Dedifferentiated amniotic fluid mesenchymal stem cell (primary cell): ENCODE measurements around the gene INSYN2B.

Source experiments
- DNase-seq: peaks from one replicate; pipeline ENCODE4 v3.0.0-alpha.2; 2016; ENCODE audit errors: extremely low spot score

The INSYN2B gene

DNA sequence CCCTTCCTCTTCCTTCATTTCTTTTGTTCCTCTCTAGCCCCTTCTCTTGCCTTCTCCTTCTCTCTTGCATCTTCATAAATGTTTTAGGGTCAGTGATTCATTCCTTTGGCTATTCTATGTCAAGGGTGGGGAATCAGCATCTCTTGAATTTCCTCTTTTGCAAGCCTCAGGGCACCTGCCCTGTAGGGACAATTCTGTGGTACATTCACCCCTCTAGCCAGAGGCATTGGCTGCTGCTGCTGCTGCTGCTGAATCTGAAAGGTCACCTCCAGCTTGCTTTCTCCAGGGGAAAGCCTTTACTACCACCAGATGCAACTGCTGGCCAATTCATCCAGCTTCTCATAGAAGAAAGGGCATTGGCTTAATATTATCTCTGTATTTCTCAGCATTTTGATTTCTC, 87.3 kb downstream of the INSYN2B start:
- no peak for DNase-seq

DNA sequence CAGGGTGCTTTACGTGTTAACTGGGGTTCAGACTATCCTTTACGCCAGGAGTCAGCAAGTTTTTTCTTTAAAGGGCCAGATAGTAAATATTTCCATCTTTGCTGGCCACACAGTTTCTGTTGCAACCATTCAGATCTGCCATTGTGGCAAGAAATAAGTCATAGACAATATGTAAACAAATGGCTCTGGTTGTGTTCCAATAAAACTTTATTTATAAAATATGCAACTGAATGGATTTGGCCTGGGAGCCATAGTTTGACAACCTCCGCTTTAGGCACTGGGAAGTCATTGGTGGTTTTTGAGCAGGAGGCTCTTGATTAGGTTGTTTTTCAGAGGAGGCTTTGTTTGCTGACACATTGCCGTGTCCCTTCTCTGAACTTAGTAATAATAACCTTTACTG, 90.7 kb downstream of the INSYN2B start:
- DNase-seq: no peak

DNA sequence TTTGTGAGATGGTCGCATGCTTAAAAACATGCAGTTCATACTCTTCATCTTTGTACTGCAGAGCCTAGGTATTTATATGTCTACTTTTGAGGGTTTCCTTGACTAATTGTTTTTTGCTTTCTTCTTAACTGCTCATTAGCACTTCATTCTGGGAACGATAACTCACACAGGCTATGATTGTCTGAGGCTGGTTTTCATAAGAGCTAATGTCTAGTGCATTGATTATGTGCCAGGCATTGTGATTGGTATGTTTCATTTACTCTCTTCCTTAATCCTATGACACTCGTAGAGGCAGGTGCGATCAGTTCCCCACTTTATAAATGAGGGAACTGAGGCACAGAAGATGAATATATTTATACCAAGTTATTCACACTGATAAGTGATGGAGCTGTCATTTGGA, 93.6 kb downstream of the INSYN2B start:
- DNase-seq: no peak

DNA sequence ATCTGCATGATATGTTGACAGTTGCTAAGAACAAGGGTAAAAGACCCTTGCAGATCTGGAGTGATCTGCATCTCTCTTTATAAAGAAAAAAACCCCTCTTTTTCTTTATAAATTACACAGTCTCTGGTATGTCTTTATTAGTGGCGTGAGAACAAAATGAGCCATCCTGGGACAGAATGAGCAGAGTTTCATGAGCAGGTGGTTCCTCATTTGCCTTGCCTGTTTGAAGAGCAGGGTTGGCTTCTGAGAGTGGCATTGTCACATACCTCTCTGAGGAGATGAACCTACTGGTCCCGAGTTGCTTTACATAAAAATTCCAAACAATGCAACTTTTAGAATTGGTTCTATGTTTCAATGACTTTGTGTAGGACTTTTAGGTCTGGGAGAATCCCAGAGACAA, 94.3 kb downstream of the INSYN2B start:
- DNase-seq: no peak

DNA sequence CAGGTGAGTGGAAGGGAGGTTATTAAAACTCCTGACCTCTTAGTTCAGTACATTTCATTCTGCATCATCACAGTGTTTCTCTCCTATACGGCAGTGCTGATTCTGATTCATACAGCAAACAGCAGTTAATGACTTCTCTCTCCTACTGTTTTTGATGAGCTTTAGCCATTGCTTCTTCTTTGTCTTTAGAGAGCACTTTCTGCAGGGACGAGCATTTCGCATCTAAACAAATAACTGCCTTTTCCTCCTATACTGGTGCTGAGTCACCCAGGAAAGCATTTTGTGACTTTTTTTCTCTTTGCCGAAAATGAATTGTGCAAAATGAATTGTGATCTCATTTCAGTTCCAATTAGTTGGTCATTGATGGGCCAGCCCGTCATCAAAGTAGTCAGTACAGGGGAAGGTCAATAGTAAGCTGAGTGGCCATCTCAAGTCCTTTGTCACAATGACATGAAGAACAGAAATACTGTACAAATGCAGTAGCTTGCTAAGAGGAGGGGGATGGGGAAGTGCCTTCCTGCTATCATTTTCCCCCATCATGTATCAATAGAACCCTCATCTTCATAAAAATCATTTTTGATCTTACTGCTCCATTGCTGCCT, 98.5 kb downstream of the INSYN2B start:
- no peak for DNase-seq

DNA sequence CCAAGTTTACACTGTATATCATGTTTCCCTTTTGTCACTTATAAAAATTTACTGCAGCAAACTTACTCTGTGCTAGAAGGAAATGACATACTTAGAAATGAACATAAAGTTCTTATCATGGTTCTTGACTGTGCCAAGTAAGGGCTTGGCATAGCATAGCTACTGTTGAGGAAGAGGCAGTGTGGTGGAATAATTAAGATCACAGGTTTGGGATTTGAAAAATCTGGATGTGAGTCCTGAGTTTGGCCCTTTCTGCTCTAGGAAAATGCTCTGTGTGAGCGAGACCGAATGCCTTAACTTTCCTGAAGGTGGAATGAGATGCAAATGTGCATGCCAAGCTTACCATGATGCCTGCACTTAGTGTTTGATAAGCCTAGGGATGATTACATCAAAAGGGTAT, 99.5 kb downstream of the INSYN2B start:
- no peak for DNase-seq

DNA sequence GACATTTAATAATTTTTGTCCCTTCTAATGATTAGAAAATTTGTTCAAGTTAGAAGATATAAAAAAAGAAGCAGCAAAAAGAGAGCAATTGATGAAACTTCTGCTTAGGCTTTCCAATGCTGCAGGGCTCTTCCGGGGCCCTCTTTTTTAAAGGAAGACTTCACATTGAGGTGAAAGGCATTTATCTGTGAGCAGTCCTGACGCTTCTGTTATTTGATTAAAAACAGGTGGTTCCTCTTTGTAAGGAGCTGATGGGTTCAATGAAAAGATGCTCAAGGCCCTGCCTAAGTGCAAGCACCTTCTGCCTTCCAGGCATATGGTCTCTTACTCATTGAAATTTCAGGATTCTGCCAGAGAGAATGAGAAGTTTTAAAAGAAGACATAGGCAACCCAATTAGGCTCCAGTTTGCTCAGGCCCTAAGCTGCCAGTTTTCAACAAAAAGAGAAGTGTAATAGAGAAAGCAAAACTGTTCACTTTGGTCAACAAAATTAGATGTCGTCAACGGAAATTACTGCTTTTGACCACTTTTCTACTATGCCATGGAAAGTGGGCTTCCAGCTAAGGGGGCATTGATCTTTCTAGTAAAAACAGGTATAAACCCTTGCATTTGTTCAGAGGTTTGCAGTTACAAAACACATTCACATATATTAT, 100.2 kb downstream of the INSYN2B start:
- no peak for DNase-seq

DNA sequence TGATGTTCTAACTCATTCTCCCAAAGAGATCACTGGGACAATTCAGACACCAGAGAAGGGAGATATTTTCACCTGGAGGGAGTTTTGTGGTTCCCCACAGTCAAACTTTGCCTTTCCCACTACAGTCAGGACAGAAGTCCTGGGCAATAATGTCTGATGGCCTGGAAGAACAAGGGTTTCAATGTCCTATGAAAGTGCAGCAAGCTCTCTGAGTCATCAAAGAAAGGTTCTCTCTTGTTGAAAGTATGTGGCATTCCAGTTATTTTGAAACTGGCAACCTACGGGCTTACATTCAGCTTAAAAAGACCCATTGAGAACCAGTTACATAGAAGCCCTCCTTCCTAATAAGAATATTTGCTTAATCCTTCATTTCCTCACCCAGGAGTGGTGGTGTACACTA, 103.9 kb downstream of the INSYN2B start:
- DNase-seq: no peak

DNA sequence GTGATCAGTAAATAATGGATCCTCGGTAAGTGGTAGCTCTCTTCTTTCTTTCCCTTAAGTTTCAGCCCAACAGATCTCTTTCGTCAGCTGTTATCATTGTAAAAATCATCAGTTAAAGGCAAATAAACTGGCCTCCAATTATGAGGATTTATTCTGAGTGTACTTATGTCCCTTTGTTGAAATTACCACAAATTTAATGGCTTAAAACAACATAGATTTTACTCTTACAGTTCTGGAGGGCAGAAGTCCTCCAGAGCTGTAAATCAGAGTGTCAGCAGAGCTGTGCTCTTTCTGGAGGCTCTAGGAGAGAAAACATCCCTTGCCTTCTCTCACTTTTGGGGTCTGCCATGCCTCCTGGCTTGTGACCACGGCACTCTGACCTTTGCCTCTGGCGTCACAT, 104.6 kb downstream of the INSYN2B start:
- no peak for DNase-seq

DNA sequence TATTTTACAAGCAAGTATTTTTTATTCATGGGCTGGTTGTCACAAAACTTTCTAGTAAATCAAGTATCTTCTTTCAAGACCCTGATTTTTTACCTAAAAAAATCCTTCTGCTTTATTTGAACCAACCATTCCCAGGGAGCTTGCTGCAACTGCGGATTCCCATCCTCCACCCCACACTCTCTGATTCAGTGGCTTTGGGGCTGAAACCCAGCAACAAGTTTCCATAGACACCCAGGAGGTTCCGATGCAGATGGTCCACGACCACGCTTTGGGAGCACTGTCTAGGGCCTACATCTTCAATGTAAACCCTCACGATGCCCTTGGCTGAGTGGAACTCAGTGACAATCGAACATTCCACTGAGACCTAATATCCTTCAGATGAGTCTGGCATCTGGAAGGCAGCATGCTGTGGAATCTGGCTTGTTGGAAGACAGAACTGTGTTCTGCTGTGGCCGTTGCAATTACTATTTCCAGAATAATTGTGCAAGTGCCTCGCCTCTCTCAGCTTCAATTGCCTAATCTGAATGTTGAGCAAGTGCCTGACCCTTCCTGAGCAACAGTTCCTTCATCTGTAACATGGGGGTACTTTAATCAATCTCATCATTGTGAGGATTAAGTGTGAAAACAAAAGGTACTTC, 105.1 kb downstream of the INSYN2B start:
- no peak for DNase-seq

DNA sequence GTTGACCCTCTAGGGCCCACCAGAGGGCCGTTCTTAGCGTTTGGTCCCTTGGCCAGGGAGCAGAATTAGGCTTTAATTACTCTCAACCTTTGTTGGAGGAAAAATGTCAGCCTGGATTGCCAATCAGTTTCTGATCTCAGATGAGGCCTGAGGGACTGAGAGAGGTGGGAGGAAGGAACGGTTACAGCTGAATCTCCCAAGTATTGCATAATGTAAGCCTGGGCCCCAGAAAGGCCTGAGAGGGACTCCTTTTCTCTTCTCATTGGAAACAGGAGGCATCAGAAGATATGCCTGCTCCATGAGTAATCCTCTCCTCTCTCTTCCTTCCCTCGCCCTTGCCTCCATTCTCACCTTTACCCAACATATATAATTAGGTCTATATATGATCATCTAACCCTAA, 105.7 kb downstream of the INSYN2B start:
- DNase-seq: no peak

DNA sequence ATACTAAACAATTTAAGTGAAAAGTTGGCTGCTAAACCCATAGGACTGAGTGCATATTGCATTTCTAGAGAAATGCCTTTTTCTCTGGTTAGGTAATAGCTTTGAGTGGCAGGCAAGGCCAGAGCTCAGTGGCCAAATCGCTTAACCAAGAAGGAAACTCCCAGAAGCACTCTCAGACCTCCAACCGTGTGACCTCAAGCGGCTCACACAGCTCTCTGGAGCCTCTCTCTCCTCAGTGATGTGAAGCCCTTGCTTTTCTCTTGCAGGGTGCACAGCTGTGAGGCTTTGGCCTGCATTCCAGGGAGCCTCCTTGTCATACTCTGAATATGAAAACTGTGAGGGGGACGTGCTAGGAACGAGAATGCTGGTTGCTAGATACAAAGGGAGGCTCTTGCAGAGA, 106.7 kb downstream of the INSYN2B start:
- no peak for DNase-seq

DNA sequence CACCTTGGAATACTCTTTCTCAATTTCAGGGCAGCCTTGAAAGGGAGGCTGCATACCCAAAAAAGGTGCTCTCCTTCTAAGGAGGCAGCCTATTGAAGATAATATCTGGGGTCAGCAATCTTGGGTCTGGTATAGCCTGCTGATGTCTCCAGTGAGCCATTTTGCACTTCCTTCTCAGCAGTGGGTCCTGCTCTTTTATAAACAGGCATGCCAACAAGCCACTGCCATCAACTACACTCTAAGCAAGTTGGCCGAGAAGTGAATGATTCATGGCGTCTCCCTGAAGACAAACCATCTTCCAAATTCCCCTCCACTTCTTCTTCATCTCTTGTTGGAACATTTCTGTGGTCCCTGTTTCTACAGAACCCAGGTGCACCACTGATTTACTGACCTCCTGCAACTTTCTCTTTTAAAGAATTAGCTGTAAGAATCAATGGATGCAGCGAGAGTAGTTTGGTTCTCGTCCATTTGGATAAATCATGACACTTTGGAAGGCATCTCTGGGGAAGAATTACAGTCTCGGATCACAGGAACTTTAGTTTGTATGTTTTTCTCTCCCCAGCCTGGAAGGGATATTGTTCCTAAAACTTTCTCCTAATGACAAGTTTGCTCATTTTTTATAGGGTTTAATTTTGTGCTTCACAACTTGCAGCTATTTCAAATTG, 108.3 kb downstream of the INSYN2B start:
- DNase-seq: no peak

DNA sequence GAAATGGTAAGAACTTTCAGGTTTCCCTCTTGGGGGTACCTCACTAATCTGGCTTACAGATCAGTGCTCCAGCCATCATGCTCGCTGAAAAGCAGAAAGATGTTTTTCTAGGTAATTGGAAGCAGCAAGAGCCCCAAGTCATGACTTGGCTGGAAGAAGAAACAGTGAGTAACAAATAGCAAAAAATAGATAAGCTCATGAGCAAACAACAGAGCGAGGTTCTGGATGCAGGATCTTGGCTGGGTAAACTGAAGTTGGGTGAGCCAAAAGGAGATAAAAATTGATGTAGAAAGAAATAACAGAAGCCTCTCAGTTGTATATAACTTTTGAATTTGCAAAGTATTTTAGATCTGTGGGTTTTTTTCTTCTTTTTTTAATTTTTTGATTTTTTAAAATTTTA, 110.1 kb downstream of the INSYN2B start:
- DNase-seq: no peak

DNA sequence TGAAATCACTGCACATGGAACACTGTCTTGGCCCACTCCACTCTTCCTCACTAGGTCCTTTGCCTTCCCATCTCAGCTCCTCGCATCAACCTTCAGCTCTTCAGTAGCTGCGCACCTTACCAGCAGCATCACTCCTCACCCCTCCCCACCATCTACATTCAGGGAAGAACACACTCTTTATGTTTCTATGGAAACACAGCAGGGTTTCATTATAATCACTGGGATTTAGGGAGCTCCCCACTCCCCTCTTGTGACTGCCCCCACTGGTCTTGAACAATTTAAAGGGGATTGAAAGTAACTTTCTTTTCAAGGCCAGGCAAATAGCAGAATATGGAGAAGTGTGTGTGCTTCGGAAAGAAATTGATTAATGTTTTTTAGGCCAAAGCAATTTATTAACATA, 111.2 kb downstream of the INSYN2B start:
- no peak for DNase-seq

DNA sequence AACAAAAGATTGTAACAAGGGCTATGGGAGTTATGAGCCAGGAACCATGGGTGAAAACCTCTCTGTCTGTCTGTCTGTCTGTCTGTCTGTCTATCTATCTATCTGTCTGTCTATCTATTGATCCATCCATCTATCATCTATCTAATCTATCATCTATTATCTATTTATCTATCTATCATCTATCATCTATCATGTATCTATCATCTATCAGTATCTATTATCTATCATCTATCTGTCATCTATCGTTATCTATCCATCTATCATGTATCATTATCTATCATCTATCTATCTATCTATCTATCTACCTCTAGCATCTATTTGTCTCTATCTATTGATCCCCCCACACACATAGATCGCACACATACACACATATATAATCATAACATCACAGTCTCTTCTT, 112.9 kb downstream of the INSYN2B start:
- DNase-seq: no peak

DNA sequence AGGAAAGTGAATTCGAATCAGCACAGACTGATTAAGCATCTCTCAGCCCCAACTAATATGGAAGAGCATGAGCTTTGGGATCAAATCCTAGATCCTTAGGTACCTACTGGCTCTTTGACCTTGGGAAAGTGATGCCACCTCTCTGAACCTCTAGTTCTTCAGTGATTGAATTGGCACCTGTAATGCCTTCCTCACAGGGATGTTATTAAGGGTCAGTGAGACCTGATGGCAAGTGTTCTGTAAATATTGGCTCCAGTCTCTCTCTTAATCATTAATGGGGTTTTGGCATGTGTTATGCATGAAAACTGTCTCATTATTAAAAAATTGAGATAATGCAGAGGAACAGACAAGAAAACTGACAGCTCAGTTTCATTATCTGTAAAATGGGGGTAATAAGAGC, 115.8 kb downstream of the INSYN2B start:
- DNase-seq: no peak

DNA sequence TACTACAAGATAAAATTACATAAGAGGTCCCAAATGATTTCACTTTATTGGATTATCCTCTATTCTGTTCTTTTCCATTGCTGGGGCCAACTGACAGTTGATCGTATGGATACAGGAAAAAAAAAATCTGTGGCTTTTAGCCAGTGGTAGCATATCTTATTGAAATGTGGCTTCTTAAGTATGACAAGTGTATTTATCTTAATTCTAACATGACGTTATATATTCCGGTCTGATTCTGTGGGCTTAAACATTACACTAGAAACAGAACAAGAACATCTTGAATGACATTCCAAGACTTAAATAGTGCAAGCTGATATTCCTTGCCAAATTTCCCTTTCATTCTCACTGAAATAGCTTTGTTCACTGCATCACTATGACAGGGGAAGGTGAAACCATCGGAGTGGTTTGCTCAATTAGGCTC, 117.9 kb downstream of the INSYN2B start:
- DNase-seq: no peak

DNA sequence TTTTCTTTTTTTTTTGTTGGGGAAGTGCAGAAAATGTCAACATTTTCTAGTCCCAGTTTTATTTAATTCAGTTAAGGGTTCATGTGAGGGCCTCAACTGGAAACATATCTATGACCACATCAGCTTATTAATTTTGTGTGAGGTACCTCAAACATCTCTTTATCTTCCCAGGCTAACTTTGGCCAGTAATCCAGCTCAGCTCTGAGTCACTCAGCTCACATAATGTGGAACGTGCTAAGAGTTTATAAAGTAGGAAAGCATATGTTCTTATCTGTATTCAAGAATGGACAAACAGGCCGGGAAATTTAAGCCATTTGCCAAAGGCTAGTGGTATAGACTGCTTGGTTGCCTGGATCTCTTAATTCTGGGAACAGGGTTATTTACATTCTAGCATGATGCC, 118.4 kb downstream of the INSYN2B start:
- peak; percentile 54 for DNase-seq

DNA sequence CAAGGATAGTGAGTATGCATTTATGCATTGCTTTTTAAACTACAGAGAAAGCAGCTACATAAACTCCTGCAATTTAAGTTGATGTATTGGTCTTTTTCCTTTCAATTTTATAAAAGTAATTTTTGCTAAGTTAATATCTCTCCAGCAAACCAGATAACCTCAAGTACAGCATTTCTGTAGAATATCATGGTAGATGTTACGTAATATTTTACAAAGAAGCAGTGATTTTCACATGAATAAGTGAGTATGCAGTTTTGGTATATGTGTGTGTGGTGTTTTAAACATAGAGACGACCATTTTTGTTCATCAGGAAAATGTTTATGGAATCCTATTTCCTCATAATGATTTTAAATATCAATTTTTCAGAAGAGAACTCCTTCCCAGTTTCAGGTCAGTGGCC, 118.9 kb downstream of the INSYN2B start:
- DNase-seq: no peak

DNA sequence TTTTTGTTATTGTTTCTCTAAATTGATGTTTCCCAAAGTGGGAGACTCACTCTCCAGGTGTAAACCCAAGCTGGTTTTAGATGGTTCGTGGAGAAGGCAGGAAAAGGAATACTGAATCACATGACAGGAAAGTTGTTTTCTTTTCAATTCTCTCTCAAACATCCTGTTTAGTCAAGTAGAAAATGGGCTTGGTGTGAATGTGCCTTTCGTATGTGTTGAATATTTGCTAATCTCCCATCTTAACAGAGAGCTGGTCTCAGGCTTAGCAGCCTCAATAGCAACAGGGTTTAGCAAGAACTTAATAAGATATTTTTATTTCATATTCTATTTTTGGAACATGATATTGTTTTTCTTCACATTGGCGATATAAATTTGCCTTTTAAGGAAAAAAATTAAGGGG, 119.7 kb downstream of the INSYN2B start:
- DNase-seq: no peak

DNA sequence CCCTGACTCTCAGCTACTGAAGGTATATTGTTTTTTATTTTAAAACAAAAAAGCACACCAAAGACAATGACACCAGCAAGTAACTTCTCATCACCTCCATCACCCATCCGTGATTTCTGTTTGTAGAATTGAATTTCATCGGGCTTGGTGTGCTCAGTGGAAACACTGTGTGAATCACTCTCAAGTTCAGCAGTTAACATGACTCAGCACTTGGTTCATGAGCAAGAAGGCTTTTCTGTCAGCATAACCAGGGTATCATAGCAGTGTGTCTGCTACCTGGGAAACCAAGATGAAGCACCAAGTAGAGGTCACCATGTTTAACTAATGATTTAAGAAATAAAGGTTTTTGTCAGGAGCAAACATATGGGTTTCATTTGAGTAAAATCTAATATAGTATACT, 123.7 kb downstream of the INSYN2B start:
- peak; percentile 83 for DNase-seq

DNA sequence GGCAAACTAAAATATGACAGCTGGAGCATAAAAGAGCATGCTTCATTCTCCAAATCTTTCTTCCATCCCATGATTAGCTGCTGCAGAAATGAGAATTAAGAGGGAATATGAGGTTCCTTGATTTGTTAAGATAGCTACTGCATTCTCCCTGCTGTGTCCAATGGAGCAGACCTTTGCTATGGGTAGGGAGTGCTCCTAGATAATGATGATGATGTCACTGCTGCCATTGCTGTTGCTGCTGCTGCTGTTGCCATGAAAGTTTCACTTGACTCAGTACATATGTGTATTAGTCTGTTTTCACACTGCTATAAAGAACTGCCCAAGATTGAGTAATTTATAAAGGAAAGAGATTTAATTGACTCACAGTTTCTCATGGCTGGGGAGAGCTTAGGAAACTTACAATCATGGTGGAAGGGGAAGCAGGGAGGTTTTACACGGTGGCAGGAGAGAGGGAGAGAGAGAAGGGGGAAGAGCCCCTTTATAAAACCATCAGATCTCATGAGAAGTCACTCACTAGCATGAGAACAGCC, 128.9 kb downstream of the INSYN2B start:
- no peak for DNase-seq
